H1 (cell line): ENCODE data around the gene SLC7A8. TPM values are rescaled to one million over a fixed set of nuclear protein-coding genes. Genes with fewer than 3 reads are reported as not detected.
A peak's percentile ranks its signal among the peaks of the same experiment; 100 is the strongest.

Experiments used
- CTCF ChIA-PET: fragments of 300-600 bp; sonication (Branson Sonifier 250); formaldehyde crosslinking; loops from one replicate; lab custom pipeline; 2021; ENCODE audit not compliant: partially characterized antibody; lab: Charles Lee
- POLR2A ChIA-PET: fragments of 300-600 bp; sonication (Branson Sonifier 250); formaldehyde crosslinking; loops from one replicate; lab custom pipeline; 2021; ENCODE audit warnings: inconsistent platforms; ENCODE audit not compliant: partially characterized antibody; lab: Charles Lee
- DNase-seq, 2 experiments: peaks; one replicate each; pipeline versions ENCODE4 v3.0.0 to v3.0.0-alpha.2; 2010 to 2022; ENCODE audit warnings: low spot score in 2 of 2, low read depth in 1 of 2, mixed read lengths in 1 of 2
- FAIRE-seq: peaks from 2 replicates; lab custom pipeline; 2011; peaks lifted over from hg19 to GRCh38; lab: Jason Lieb, UNC
- H2AFZ ChIP-seq: 2 replicates; pipeline ENCODE4 v1.8.1; 2012; ENCODE audit warnings: low read length, inconsistent platforms
- H2AK5ac ChIP-seq: 2 replicates; pipeline ENCODE4 v1.6.1; 2013; ENCODE audit warnings: low read depth, low read length
- H2BK120ac ChIP-seq: replicated peaks from 2 replicates; pipeline ENCODE3; 2013; ENCODE audit warnings: low read depth, low read length, inconsistent platforms
- H2BK12ac ChIP-seq: 2 replicates; pipeline ENCODE4 v1.6.1; 2013; ENCODE audit warnings: low read depth, low read length
- H2BK15ac ChIP-seq: 2 replicates; pipeline ENCODE4 v1.6.1; 2013; ENCODE audit warnings: low read length
- H2BK20ac ChIP-seq: 2 replicates; pipeline ENCODE4 v1.6.1; 2013; ENCODE audit warnings: low read length
- H2BK5ac ChIP-seq: 2 replicates; pipeline ENCODE4 v1.6.1; 2013; ENCODE audit warnings: low read depth, low read length
- H3K14ac ChIP-seq: 2 replicates; pipeline ENCODE4 v1.6.1; 2013; ENCODE audit warnings: inconsistent platforms; ENCODE audit not compliant: insufficient read length
- H3K18ac ChIP-seq: 2 replicates; pipeline ENCODE4 v1.6.1; 2013; ENCODE audit warnings: low read length; ENCODE audit errors: extremely low read depth
- H3K23ac ChIP-seq: 2 replicates; pipeline ENCODE4 v1.6.1; 2013; ENCODE audit warnings: inconsistent platforms; ENCODE audit not compliant: insufficient read length
- H3K23me2 ChIP-seq: 2 replicates; pipeline ENCODE4 v1.6.1; 2013; ENCODE audit warnings: low read depth, low read length
- H3K27ac ChIP-seq: 2 replicates; pipeline ENCODE4 v1.6.1; 2011; ENCODE audit warnings: low read depth, low read length, inconsistent platforms
- H3K27me3 ChIP-seq, 4 experiments: replicated peaks in 1 of 4; 1 replicate in 1 of 4; 2 replicates in 3 of 4; pipeline versions ENCODE4 v1.6.1 to v1.8.1; 2011 to 2013; ENCODE audit warnings: low read length in 3 of 4, mild to moderate bottlenecking in 3 of 4, inconsistent platforms in 2 of 4, mixed read lengths in 2 of 4, moderate library complexity in 1 of 4; ENCODE audit not compliant: control insufficient read depth in 3 of 4, insufficient read depth in 3 of 4; ENCODE audit errors: extremely low read depth in 1 of 4
- H3K36me3 ChIP-seq, 4 experiments: 2 replicates each; pipeline versions ENCODE4 v1.6.1 to v1.8.1; 2011 to 2013; ENCODE audit warnings: mild to moderate bottlenecking in 4 of 4, low read length in 3 of 4, moderate library complexity in 2 of 4, control low read depth in 1 of 4, inconsistent platforms in 1 of 4; ENCODE audit not compliant: insufficient read depth in 4 of 4, control insufficient read depth in 2 of 4
- H3K4ac ChIP-seq: replicated peaks from 2 replicates; pipeline ENCODE3; 2013; ENCODE audit warnings: low read length, low read depth, mixed read lengths, inconsistent platforms; ENCODE audit not compliant: insufficient read length
- H3K4me1 ChIP-seq, 4 experiments: replicated peaks in 1 of 4; 1 replicate in 1 of 4; 2 replicates in 3 of 4; pipeline versions ENCODE4 v1.6.1 to v1.8.1; 2011 to 2013; ENCODE audit warnings: low read length in 3 of 4, inconsistent platforms in 2 of 4, mixed read lengths in 1 of 4; ENCODE audit not compliant: insufficient read depth in 4 of 4, control insufficient read depth in 3 of 4
- H3K4me2 ChIP-seq, 2 experiments: 2 replicates each; pipeline versions ENCODE4 v1.6.1 to v1.8.1; 2011 to 2013; ENCODE audit warnings: low read depth in 2 of 2, low read length in 2 of 2, control low read depth in 1 of 2, inconsistent platforms in 1 of 2, mild to moderate bottlenecking in 1 of 2; ENCODE audit not compliant: insufficient read depth in 1 of 2
- H3K4me3 ChIP-seq, 4 experiments: fragments of 200-600, 300-600 bp in 1 of 4; sonication (generic), shearing (Covaris generic), sonication (Bioruptor Twin) in 1 of 4; 2 replicates each; pipeline versions ENCODE4 v1.5.1 to v1.8.1; 2011 to 2016; ENCODE audit warnings: low read length in 4 of 4, low read depth in 3 of 4, control low read depth in 2 of 4, inconsistent platforms in 2 of 4, mild to moderate bottlenecking in 2 of 4, mixed read lengths in 1 of 4, moderate library complexity in 1 of 4; ENCODE audit not compliant: insufficient read depth in 2 of 4; ENCODE audit errors: extremely low read depth in 1 of 4
- H3K56ac ChIP-seq: replicated peaks from 2 replicates; pipeline ENCODE3; 2013; ENCODE audit warnings: low read depth, mild to moderate bottlenecking, mixed read lengths, low read length, inconsistent platforms; ENCODE audit not compliant: insufficient read length
- H3K79me1 ChIP-seq: 2 replicates; pipeline ENCODE4 v1.6.1; 2013; ENCODE audit warnings: low read depth, low read length, control low read depth
- H3K79me2 ChIP-seq, 2 experiments: 2 replicates each; pipeline versions ENCODE4 v1.6.1 to v1.8.1; 2012 to 2013; ENCODE audit warnings: low read length in 2 of 2, mild to moderate bottlenecking in 2 of 2, inconsistent platforms in 1 of 2; ENCODE audit not compliant: insufficient read depth in 2 of 2, control insufficient read depth in 1 of 2
- H3K9ac ChIP-seq, 4 experiments: replicated peaks in 1 of 4; 1 replicate in 1 of 4; 2 replicates in 3 of 4; pipeline versions ENCODE4 v1.6.1 to v1.8.1; 2011 to 2013; ENCODE audit warnings: low read depth in 3 of 4, low read length in 3 of 4, control low read depth in 2 of 4, mild to moderate bottlenecking in 2 of 4, moderate library complexity in 2 of 4, inconsistent platforms in 1 of 4; ENCODE audit errors: extremely low read depth in 1 of 4
- H3K9me3 ChIP-seq, 2 experiments: 2 replicates each; pipeline versions ENCODE4 v1.6.1 to v1.8.1; 2012 to 2013; ENCODE audit warnings: mild to moderate bottlenecking in 2 of 2, moderate library complexity in 2 of 2, control low read depth in 1 of 2, inconsistent platforms in 1 of 2, low read depth in 1 of 2, low read length in 1 of 2, mixed read lengths in 1 of 2; ENCODE audit not compliant: insufficient read depth in 2 of 2
- H4K20me1 ChIP-seq, 2 experiments: replicated peaks in 1 of 2; 2 replicates each; pipeline versions ENCODE3 to v1.8.1; 2011 to 2013; ENCODE audit warnings: inconsistent platforms in 2 of 2, low read length in 2 of 2, mild to moderate bottlenecking in 1 of 2; ENCODE audit not compliant: insufficient read depth in 2 of 2, control insufficient read depth in 1 of 2
- H4K5ac ChIP-seq: 2 replicates; pipeline ENCODE4 v1.6.1; 2013; ENCODE audit warnings: low read length, low read depth, mixed read lengths, inconsistent platforms; ENCODE audit not compliant: insufficient read length
- H4K8ac ChIP-seq: 2 replicates; pipeline ENCODE4 v1.8.0; 2013; ENCODE audit warnings: mild to moderate bottlenecking, moderate library complexity, low read length, inconsistent platforms; ENCODE audit not compliant: insufficient read depth; ENCODE audit errors: extremely low read depth
- H4K91ac ChIP-seq: replicated peaks from 2 replicates; pipeline ENCODE3; 2013; ENCODE audit warnings: low read length, mixed read lengths, inconsistent platforms; ENCODE audit not compliant: insufficient read length
- BCL11A ChIP-seq, 2 experiments: IDR thresholded peaks; one replicate each; pipeline ENCODE4 v1.6.1; 2011; ENCODE audit warnings: low read depth in 2 of 2, low read length in 2 of 2, mild to moderate bottlenecking in 2 of 2
- GTF2F1 ChIP-seq: IDR thresholded peaks from 2 replicates; pipeline ENCODE4 v1.6.1; 2012; ENCODE audit warnings: low read depth, low read length, improper control_type of control experiment, borderline replicate concordance
- HDAC2 ChIP-seq, 2 experiments: fragments of 300-600 bp in 1 of 2; sonication (generic) in 1 of 2; IDR thresholded peaks; 2 replicates each; pipeline ENCODE4 v1.6.1; 2011 to 2012; ENCODE audit warnings: low read depth in 2 of 2, low read length in 2 of 2, mild to moderate bottlenecking in 2 of 2, moderate library complexity in 2 of 2, borderline replicate concordance in 1 of 2, inconsistent platforms in 1 of 2
- RAD21 ChIP-seq, 2 experiments: IDR thresholded peaks in 1 of 2; conservative IDR thresholded peaks in 1 of 2; 2 replicates each; pipeline ENCODE4 v1.6.1; 2011; ENCODE audit warnings: low read depth in 2 of 2, low read length in 2 of 2, improper control_type of control experiment in 1 of 2, inconsistent platforms in 1 of 2, mild to moderate bottlenecking in 1 of 2, moderate library complexity in 1 of 2
- SIRT6 ChIP-seq: IDR thresholded peaks from one replicate; pipeline ENCODE4 v1.7.1; 2012; ENCODE audit warnings: low read length, inconsistent platforms
- SP4 ChIP-seq: IDR thresholded peaks from 2 replicates; pipeline ENCODE4 v1.6.1; 2012; ENCODE audit warnings: low read length, inconsistent platforms
- YY1 ChIP-seq: IDR thresholded peaks from 2 replicates; pipeline ENCODE4 v1.6.1; 2011; ENCODE audit warnings: low read depth, mild to moderate bottlenecking, low read length
- WGBS, 2 experiments: shearing (Covaris generic) in 1 of 2; methylation state at CpG; one replicate each; pipeline versions ENCODE4 v1.1.6 to v1.1.7; 2013 to 2015; ENCODE audit warnings: low lambda C conversion rate in 2 of 2, mixed read lengths in 2 of 2, inconsistent platforms in 1 of 2, low coverage in 1 of 2, missing lambda C conversion rate in 1 of 2; ENCODE audit not compliant: insufficient replicate concordance in 2 of 2, insufficient coverage in 1 of 2, insufficient read length in 1 of 2; ENCODE audit errors: extremely low coverage in 1 of 2, missing lambda C conversion rate in 1 of 2; 5-methylcytosine and 5-hydroxymethylcytosine counted together
- polyA plus RNA-seq, 7 experiments: library from polyadenylated mRNA; depleted of rRNA in 3 of 7; stranded (reverse) in 5 of 7; unstranded in 2 of 7; fragments of >200 nt in 5 of 7; fragments of 200-250 nt in 2 of 7; gene quantifications; 1 replicate in 5 of 7; 2 replicates in 1 of 7; 4 replicates in 1 of 7; pipeline versions ENCODE4 v1.2.1 to v1.2.3, GENCODE V29; 2011 to 2013; ENCODE audit warnings: missing spikeins in 2 of 7, mixed read lengths in 2 of 7
- total RNA-seq: library from RNA; stranded (reverse); fragmentation: NEBNext Ultra II Directional; extraction: Animal tissue kit (Norgen Biotek cat#: 25700); gene quantifications from 2 replicates; pipeline ENCODE4 v1.2.1, GENCODE V29; 2021
- TF ChIP-seq, protein P1 (sequence below), 3 experiments: IDR thresholded peaks; 1 replicate in 2 of 3; 2 replicates in 1 of 3; pipeline versions ENCODE4 v1.5.1 to v1.6.1; 2011; ENCODE audit warnings: low read length in 3 of 3, mild to moderate bottlenecking in 3 of 3, inconsistent platforms in 2 of 3, low read depth in 1 of 3, moderate library complexity in 1 of 3; ENCODE audit not compliant: insufficient read depth in 1 of 3; ENCODE audit errors: control extremely low read depth in 1 of 3

The SLC7A8 gene
- total and polyA plus RNA-seq, 2 of the 8 experiments (the other 6 are each of a cell fraction or from before 2014, with no cell fraction given), result 182 to 204 TPM

DNA sequence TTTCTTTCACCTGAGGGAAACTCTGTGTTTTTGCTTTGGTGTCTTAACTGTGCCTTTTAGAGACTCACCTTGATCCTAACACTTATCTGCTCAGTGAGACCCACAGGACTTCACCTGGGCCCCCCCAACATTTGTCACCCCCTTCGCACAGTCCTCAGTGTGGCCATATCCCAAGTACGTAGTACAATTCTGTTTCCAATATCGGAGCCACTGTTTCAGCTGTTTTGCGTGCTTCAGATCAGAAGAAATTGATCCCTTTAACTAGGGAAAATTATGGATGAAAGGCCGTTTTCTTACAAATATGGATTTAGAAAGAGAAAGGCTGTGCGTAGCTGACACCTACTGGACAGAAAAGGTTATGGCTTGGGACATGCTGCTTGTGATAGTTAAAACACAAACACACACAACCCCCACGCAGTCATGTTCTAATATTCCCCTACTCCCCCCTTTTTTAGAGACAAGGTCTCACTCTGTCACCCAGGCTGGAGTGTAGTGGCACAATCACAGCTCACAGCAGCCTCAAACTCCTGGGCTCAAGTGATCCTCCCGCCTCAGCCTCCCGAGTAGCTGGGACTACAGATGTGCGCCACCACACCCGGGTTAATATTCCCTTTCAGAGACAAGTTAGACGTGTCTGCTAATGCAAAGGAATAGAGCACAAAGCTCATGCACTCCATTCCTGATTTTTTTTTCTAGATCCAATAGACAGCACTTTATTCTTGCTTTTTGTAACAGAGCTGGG, 3.6 kb upstream of the SLC7A8 start:
- no peak overlapping the region for H2AK5ac ChIP-seq

More for the DNA sequence above, 3.6 kb upstream of the SLC7A8 start:
- no peak overlapping the region for H2AFZ ChIP-seq
- H3K56ac ChIP-seq, result no peak overlapping the region
- H2BK20ac ChIP-seq, result no peak overlapping the region
- H2BK5ac ChIP-seq, result no peak overlapping the region
- no peak overlapping the region for H3K4ac ChIP-seq
- H4K8ac ChIP-seq, result no peak overlapping the region
- H4K20me1 ChIP-seq, result no peaks in the 10 kb centered on the region
- peak overlapping the region; percentile 45; the same call in 1 of the 2 replicates for H2BK12ac ChIP-seq
- DNase-seq (peak in 1 of 2 experiments; percentile 51), FAIRE-seq (no peak)
- no peaks in the 10 kb centered on the region for H3K27me3 ChIP-seq
- H3K79me1 ChIP-seq, result no peaks in the 10 kb centered on the region
- no peak overlapping the region for H3K27ac ChIP-seq
- no peaks in the 10 kb centered on the region for H3K23me2 ChIP-seq
- H2BK120ac ChIP-seq, result no peak overlapping the region
- H3K4me2 ChIP-seq, result no peak overlapping the region
- peak overlapping the region; percentile 51; the same call in 1 of the 2 replicates for H3K18ac ChIP-seq
- peaks cover 0 to 2% (median under 1%) of the 10 kb centered on the region in 4 experiments; a peak in 5 of 7 replicates for H3K4me1 ChIP-seq
- no peak overlapping the region for H3K9ac ChIP-seq
- no peaks in the 10 kb centered on the region for H3K9me3 ChIP-seq
- H3K79me2 ChIP-seq, result peaks cover 0 to 5% of the 10 kb centered on the region in 2 experiments; a peak in 2 of 4 replicates
- H3K23ac ChIP-seq, result no peak overlapping the region
- WGBS, 2 experiments, result 68% methylated on average over 12 of the region's 12 CpGs; no CpG with 5 or more reads in 1 of the 2 experiments
- no peak overlapping the region for H4K5ac ChIP-seq
- H3K36me3 ChIP-seq, result no peaks in the 10 kb centered on the region
- POLR2A ChIA-PET, result interaction anchor here (1.1 to 1.6 kb wide), 4 partner anchors 38 to 66 kb away, joined by 3 read pairs; no protein-coding TSS in a partner anchor
- H3K14ac ChIP-seq, result no peak overlapping the region
- no peak overlapping the region for H4K91ac ChIP-seq
- 0 out of 2 replicates have a peak overlapping the region, but pooled peaks have one; percentile 76 for H2BK15ac ChIP-seq
- no peak overlapping the region for H3K4me3 ChIP-seq
- TF ChIP-seq, protein P1, sequence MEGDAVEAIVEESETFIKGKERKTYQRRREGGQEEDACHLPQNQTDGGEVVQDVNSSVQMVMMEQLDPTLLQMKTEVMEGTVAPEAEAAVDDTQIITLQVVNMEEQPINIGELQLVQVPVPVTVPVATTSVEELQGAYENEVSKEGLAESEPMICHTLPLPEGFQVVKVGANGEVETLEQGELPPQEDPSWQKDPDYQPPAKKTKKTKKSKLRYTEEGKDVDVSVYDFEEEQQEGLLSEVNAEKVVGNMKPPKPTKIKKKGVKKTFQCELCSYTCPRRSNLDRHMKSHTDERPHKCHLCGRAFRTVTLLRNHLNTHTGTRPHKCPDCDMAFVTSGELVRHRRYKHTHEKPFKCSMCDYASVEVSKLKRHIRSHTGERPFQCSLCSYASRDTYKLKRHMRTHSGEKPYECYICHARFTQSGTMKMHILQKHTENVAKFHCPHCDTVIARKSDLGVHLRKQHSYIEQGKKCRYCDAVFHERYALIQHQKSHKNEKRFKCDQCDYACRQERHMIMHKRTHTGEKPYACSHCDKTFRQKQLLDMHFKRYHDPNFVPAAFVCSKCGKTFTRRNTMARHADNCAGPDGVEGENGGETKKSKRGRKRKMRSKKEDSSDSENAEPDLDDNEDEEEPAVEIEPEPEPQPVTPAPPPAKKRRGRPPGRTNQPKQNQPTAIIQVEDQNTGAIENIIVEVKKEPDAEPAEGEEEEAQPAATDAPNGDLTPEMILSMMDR (IDR thresholded peaks at IDR 0.05; ENCODE audit: control extremely low read depth in 1 of 3, insufficient read depth in 1 of 3, low read depth in 1 of 3, low read length in 3 of 3), result peak in 2 of 3 experiments; percentile 78 to 81; a peak in 3 of 4 replicates
- TF ChIP-seq SP4 (no peak), YY1 (no peak), SIRT6 (no peak), BCL11A (IDR thresholded peaks at IDR 0.05; ENCODE audit: low read depth in 2 of 2, low read length in 2 of 2) (no peak), HDAC2 (IDR thresholded peaks at IDR 0.05; ENCODE audit: borderline replicate concordance in 1 of 2, low read depth in 2 of 2, low read length in 2 of 2) (0 out of 4 replicates have a peak, but pooled peaks of 1 of the 2 experiments have one; percentile 22), RAD21 (IDR thresholded peaks at IDR 0.05 in 1 of 2, conservative IDR thresholded peaks at IDR 0.05 in 1 of 2; ENCODE audit: low read depth in 2 of 2, low read length in 2 of 2) (peak; percentile 85 to 86), GTF2F1 (no peak)
- CTCF ChIA-PET, result interaction anchor here (0.5 to 10.7 kb wide), 49 partner anchors 9 to 361 kb away, joined by 3 to 290 read pairs (median 4); partner anchors contain the start of genes ACIN1 and CEBPE
